ENCODE measurements around the gene ANXA4.
"Not testable (repeated sequence)": the region's sequence is repeated elsewhere in the genome, so short reads cannot be mapped to it uniquely, and the experiment has no call there.

ANXA4 gene

GRCh38 chr2:69804416-69804815, 62.5 kb downstream of the ANXA4 start:
- DNase-seq (ENCODE audit: low read depth in 2 of 3, low spot score in 2 of 3): no peak

- DNase-seq (ENCODE audit: low read depth in 2 of 3, low spot score in 2 of 3): no peak
These were observed 64.0 kb downstream of the ANXA4 start for GRCh38 chr2:69805887-69806286.

GRCh38 chr2:69807821-69808540, 66.0 kb downstream of the ANXA4 start:
- no peak for DNase-seq (ENCODE audit: low read depth in 2 of 3, low spot score in 2 of 3)

- no peak for DNase-seq (ENCODE audit: low read depth in 2 of 3, low spot score in 2 of 3)
These were observed 68.6 kb downstream of the ANXA4 start for GRCh38 chr2:69810550-69810949.

- DNase-seq (ENCODE audit: low read depth in 2 of 3, low spot score in 2 of 3): no peak
These were observed 69.1 kb downstream of the ANXA4 start for GRCh38 chr2:69811018-69811417.

GRCh38 chr2:69811591-69811990, 69.7 kb downstream of the ANXA4 start:
- no peak for DNase-seq (ENCODE audit: low read depth in 2 of 3, low spot score in 2 of 3)

- DNase-seq (ENCODE audit: low read depth in 2 of 3, low spot score in 2 of 3): no peak
These were observed 73.8 kb downstream of the ANXA4 start for GRCh38 chr2:69815717-69816116.

GRCh38 chr2:69816923-69817542, 75.1 kb downstream of the ANXA4 start:
- peak in 1 of 3 experiments; percentile 26 for DNase-seq (ENCODE audit: low read depth in 2 of 3, low spot score in 2 of 3)

- no peak for DNase-seq (ENCODE audit: low read depth in 2 of 3, low spot score in 2 of 3)
These were observed 76.0 kb downstream of the ANXA4 start for GRCh38 chr2:69817729-69818501.

GRCh38 chr2:69827796-69828540, 86.0 kb downstream of the ANXA4 start:
- DNase-seq (ENCODE audit: low read depth in 2 of 3, low spot score in 2 of 3): no peak

GRCh38 chr2:69828938-69829255, 87.0 kb downstream of the ANXA4 start:
- no peak for DNase-seq (ENCODE audit: low read depth in 2 of 3, low spot score in 2 of 3)

- peak; percentile 93 to 99 (median 97) for DNase-seq (ENCODE audit: low read depth in 2 of 3, low spot score in 2 of 3)
These were observed 87.5 kb downstream of the ANXA4 start, which contains the start of gene GMCL1 for GRCh38 chr2:69829256-69830044. Gene GMCL1 (plus strand): TSS chr2:69829660. CDS start chr2:69829893, 233 bp downstream.

- peak in 2 of 3 experiments; percentile 11 to 31 for DNase-seq (ENCODE audit: low read depth in 2 of 3, low spot score in 2 of 3)
These were observed 88.3 kb downstream of the ANXA4 start for GRCh38 chr2:69830045-69830905.

- not testable (repeated sequence) for DNase-seq (ENCODE audit: low read depth in 2 of 3, low spot score in 2 of 3)
These were observed 88.9 kb downstream of the ANXA4 start for GRCh38 chr2:69830906-69831241.

- DNase-seq (ENCODE audit: low read depth in 2 of 3, low spot score in 2 of 3): no peak
These were observed 89.5 kb downstream of the ANXA4 start for GRCh38 chr2:69831354-69831905.

GRCh38 chr2:69833752-69834151, 91.8 kb downstream of the ANXA4 start:
- no peak for DNase-seq (ENCODE audit: low read depth in 2 of 3, low spot score in 2 of 3)

GRCh38 chr2:69835666-69836065, 93.7 kb downstream of the ANXA4 start:
- DNase-seq (ENCODE audit: low read depth in 2 of 3, low spot score in 2 of 3): no peak

- DNase-seq (ENCODE audit: low read depth in 2 of 3, low spot score in 2 of 3): no peak
These were observed 94.4 kb downstream of the ANXA4 start for GRCh38 chr2:69836316-69836715.

GRCh38 chr2:69837533-69837932, 95.6 kb downstream of the ANXA4 start:
- DNase-seq (ENCODE audit: low read depth in 2 of 3, low spot score in 2 of 3): no peak

Measured in activated CD8-positive, alpha-beta memory T cell treated with anti-CD3 and anti-CD28 coated beads for 48 hours (primary cell).